Vagina (tissue), 2 donors: Measurements from ENCODE around the gene CTXND2. TPM values are rescaled to one million over a fixed set of nuclear protein-coding genes. Genes with fewer than 3 reads are reported as not detected.

Experiments
- DNase-seq, 2 donors: peaks; one replicate each; pipeline ENCODE4 v3.0.0-alpha.2; 2017; ENCODE audit errors: extremely low spot score in 2 of 2
- H3K27ac ChIP-seq: fragments of 200-600 bp; sonication (generic); one replicate; pipeline ENCODE4 v1.5.1; 2019
- H3K27me3 ChIP-seq: fragments of 200-600 bp; sonication (generic); one replicate; pipeline ENCODE4 v1.5.1; 2019
- H3K36me3 ChIP-seq, 2 donors: fragments of 200-600 bp; sonication (generic); one replicate each; pipeline ENCODE4 v1.5.1; 2017 to 2019
- H3K4me1 ChIP-seq: fragments of 200-600 bp; sonication (generic); one replicate; pipeline ENCODE4 v1.5.1; 2019
- H3K4me3 ChIP-seq, 2 donors: fragments of 200-600 bp; sonication (generic); 1 replicate in 1 of 2; 2 replicates in 1 of 2; pipeline ENCODE4 v1.5.1; 2016 to 2019
- H3K9me3 ChIP-seq: fragments of 200-600 bp; sonication (generic); one replicate; pipeline ENCODE4 v1.5.1; 2019
- CTCF ChIP-seq, 3 experiments: fragments of 450-650 bp in 2 of 3; fragments of 200-600 bp in 1 of 3; sonication (generic) in 1 of 3; IDR thresholded peaks; one replicate each; pipeline ENCODE4 v1.5.1; 2017 to 2019; ENCODE audit warnings: antibody characterized with exemption in 3 of 3, mild to moderate bottlenecking in 2 of 3, moderate library complexity in 2 of 3
- POLR2A ChIP-seq, 2 donors: fragments of 450-650 bp; IDR thresholded peaks; one replicate each; pipeline ENCODE4 v1.6.1; 2017; ENCODE audit warnings: antibody characterized with exemption in 2 of 2, mild to moderate bottlenecking in 2 of 2, moderate library complexity in 2 of 2
- POLR2AphosphoS5 ChIP-seq, 2 donors: sonication (generic); formaldehyde crosslinking; IDR thresholded peaks; one replicate each; pipeline ENCODE4 v1.9.0; 2017; ENCODE audit warnings: antibody characterized with exemption in 2 of 2, mild to moderate bottlenecking in 2 of 2, low read depth in 1 of 2; ENCODE audit not compliant: insufficient read depth in 1 of 2
- intact Hi-C: fragments of 100-400 bp; cut with DNase I; formaldehyde crosslinking; loops from one replicate; pipeline ENCODE4 v1.15.1; 2023
- total RNA-seq: library from RNA; depleted of rRNA; stranded (reverse); fragments of >200 nt; gene quantifications from one replicate; pipeline ENCODE4 v1.2.3, GENCODE V29; 2016

CTXND2 gene
- total RNA-seq, 1 donor from 2014 or later: not detected

GRCh38 chr1:150917387-150917786 is 30.5 kb downstream of the CTXND2 start:
- no peak for TF ChIP-seq POLR2AphosphoS5 (IDR thresholded peaks at IDR 0.05; ENCODE audit: insufficient read depth in 1 of 2, low read depth in 1 of 2)
- DNase-seq: no peak

GRCh38 chr1:150922519-150922975 is 35.6 kb downstream of the CTXND2 start:
- no peak overlapping the region for H3K4me3 ChIP-seq
- intact Hi-C loops: loop anchor here (10.0 kb wide), 1 partner anchor 48 kb away; the partner anchor contains the start of gene ARNT
- TF ChIP-seq POLR2A (IDR thresholded peaks at IDR 0.05) (no peak), CTCF (IDR thresholded peaks at IDR 0.05) (peak; percentile 34 to 68 (median 55)), POLR2AphosphoS5 (IDR thresholded peaks at IDR 0.05; ENCODE audit: insufficient read depth in 1 of 2, low read depth in 1 of 2) (peak in 1 of 2 donors; percentile 48)
- H3K27ac ChIP-seq: no peak overlapping the region
- H3K27me3 ChIP-seq: no peaks in the 10 kb centered on the region
- peaks cover 0 to under 1% of the 10 kb centered on the region in 2 donors for H3K36me3 ChIP-seq
- no peak for DNase-seq
- H3K9me3 ChIP-seq: no peaks in the 10 kb centered on the region
- peaks cover 11% of the 10 kb centered on the region for H3K4me1 ChIP-seq

More at GRCh38 chr1:150917387-150917786, 30.5 kb downstream of the CTXND2 start:
- H3K27me3 ChIP-seq: no peaks in the 10 kb centered on the region
- H3K36me3 ChIP-seq: no peaks in the 10 kb centered on the region
- no peaks in the 10 kb centered on the region for H3K4me1 ChIP-seq
- H3K27ac ChIP-seq: no peak overlapping the region
- H3K9me3 ChIP-seq: no peaks in the 10 kb centered on the region
- intact Hi-C loops: no loop called here
- H3K4me3 ChIP-seq: no peak overlapping the region

- Histone ChIP-seq H3K9me3 (no peaks in the 10 kb centered on the region), H3K4me3 (peak overlapping the region in 1 of 2 donors; percentile 72), H3K36me3 (peaks cover 0 to 25% of the 10 kb centered on the region in 2 donors), H3K4me1 (peaks cover 12% of the 10 kb centered on the region), H3K27ac (peak overlapping the region; percentile 79), H3K27me3 (no peaks in the 10 kb centered on the region)
- TF ChIP-seq POLR2A (IDR thresholded peaks at IDR 0.05): no peak
- TF ChIP-seq CTCF (IDR thresholded peaks at IDR 0.05): no peak
- TF ChIP-seq POLR2AphosphoS5 (IDR thresholded peaks at IDR 0.05; ENCODE audit: insufficient read depth in 1 of 2, low read depth in 1 of 2): no peak
- intact Hi-C loops: loop anchor here (10.0 kb wide), 1 partner anchor 50 kb away; the partner anchor contains the start of gene ARNT
- DNase-seq: no peak
Observed at GRCh38 chr1:150925080-150925479, 38.1 kb downstream of the CTXND2 start.

- TF ChIP-seq POLR2AphosphoS5 (IDR thresholded peaks at IDR 0.05; ENCODE audit: insufficient read depth in 1 of 2, low read depth in 1 of 2): peak; percentile 85 to 98
- peak in 1 of 2 donors; percentile 32 for TF ChIP-seq POLR2A (IDR thresholded peaks at IDR 0.05)
- no peak for TF ChIP-seq CTCF (IDR thresholded peaks at IDR 0.05)
Observed at GRCh38 chr1:150926097-150926741, 39.3 kb downstream of the CTXND2 start, which contains the start of gene SETDB1. Gene SETDB1 (plus strand): TSS chr1:150926363. CDS start chr1:150927715, 1,352 bp downstream.

GRCh38 chr1:150927624-150928023 is 40.7 kb downstream of the CTXND2 start:
- DNase-seq: no peak
- H3K4me3 ChIP-seq: no peak overlapping the region
- H3K27ac ChIP-seq: no peak overlapping the region
- H3K36me3 ChIP-seq: peaks cover 0 to 51% of the 10 kb centered on the region in 2 donors
- TF ChIP-seq CTCF (IDR thresholded peaks at IDR 0.05): no peak
- intact Hi-C loops: loop anchor here (10.0 kb wide), 1 partner anchor 53 kb away; the partner anchor contains the start of gene ARNT
- no peaks in the 10 kb centered on the region for H3K9me3 ChIP-seq
- H3K27me3 ChIP-seq: no peaks in the 10 kb centered on the region
- H3K4me1 ChIP-seq: peaks cover 12% of the 10 kb centered on the region

More at GRCh38 chr1:150926097-150926741, 39.3 kb downstream of the CTXND2 start, which contains the start of gene SETDB1:
- DNase-seq: peak in 1 of 2 donors; percentile 93
- Histone ChIP-seq H3K27ac (peak within 1 kb of the TSS; percentile 79), H3K27me3 (no peaks in the 10 kb centered on the region), H3K36me3 (peaks cover 0 to 37% of the 10 kb centered on the region in 2 donors), H3K4me1 (peaks cover 12% of the 10 kb centered on the region), H3K9me3 (no peaks in the 10 kb centered on the region), H3K4me3 (peak within 1 kb of the TSS; percentile 72 to 88)
- intact Hi-C loops: loop anchor here (10.0 kb wide), 1 partner anchor 51 kb away; the partner anchor contains the start of gene ARNT
